ENCODE results near the gene LARP4B.

The LARP4B gene

GRCh38 chr10:878895-879294, 52.6 kb downstream of the LARP4B start:
- H3K9me3 ChIP-seq (ENCODE audit: insufficient read depth, low read depth, low read length), result no peaks in the 10 kb centered on the region
- H3K36me3 ChIP-seq (ENCODE audit: insufficient read depth, low read length), result peaks cover 86% of the 10 kb centered on the region
- no peaks in the 10 kb centered on the region for H3K27me3 ChIP-seq (ENCODE audit: insufficient read depth, low read length)
- H3K4me3 ChIP-seq (ENCODE audit: low read length), result no peak overlapping the region
- no peak overlapping the region for H3K27ac ChIP-seq (ENCODE audit: low read depth, low read length)
- no peak overlapping the region for H3K9ac ChIP-seq (ENCODE audit: low read depth, low read length)
- 99% methylated on average over 3 of the region's 3 CpGs for WGBS
- H3K4me1 ChIP-seq (ENCODE audit: insufficient read depth, low read length), result no peaks in the 10 kb centered on the region

DNA sequence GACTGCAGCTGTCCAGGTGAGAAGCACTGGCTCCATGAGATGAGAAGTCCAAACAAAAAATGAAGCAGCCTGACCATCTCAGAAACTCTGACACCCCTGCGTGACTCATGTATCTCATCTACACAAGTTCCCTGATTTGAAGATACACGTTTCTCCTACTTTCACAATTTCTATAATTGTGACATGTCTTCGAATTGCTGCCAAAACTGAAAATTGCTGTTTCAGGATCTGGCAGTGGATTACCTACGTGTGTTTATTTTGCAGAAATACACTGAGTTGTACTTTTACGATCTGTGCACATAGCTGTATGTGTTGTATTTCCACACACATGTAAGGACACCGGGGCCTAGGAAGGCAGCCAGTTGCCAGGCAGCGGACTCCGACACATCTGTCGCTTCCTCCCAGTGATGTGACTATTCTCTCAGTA, 53.2 kb downstream of the LARP4B start:
- WGBS, result 97% methylated on average over 9 of the region's 9 CpGs
- Histone ChIP-seq H3K27me3 (ENCODE audit: insufficient read depth, low read length) (no peaks in the 10 kb centered on the region), H3K27ac (ENCODE audit: low read depth, low read length) (no peak overlapping the region), H3K9ac (ENCODE audit: low read depth, low read length) (no peak overlapping the region), H3K4me3 (ENCODE audit: low read length) (no peak overlapping the region), H3K9me3 (ENCODE audit: insufficient read depth, low read depth, low read length) (no peaks in the 10 kb centered on the region), H3K4me1 (ENCODE audit: insufficient read depth, low read length) (no peaks in the 10 kb centered on the region), H3K36me3 (ENCODE audit: insufficient read depth, low read length) (peaks cover 85% of the 10 kb centered on the region)

DNA sequence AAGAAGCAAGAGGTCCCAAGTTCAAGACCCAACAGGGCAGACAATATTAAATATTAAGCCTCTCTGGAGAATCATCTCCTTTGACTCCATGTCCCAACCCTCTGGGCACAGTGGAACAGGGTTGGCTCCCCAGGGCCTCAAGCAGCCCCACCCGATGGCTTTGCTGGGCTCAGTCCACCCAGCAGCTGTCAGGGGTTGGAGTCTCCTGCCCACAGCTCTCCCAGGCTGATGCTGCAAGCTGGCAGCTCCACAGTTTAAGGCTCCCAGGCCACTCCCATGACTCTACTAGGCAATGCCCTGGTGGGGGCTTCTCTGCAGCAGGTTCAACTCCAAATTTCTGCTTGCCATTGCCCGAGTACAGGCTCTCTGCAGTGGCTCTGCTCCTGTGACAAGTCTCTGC, 55.1 kb downstream of the LARP4B start:
- no peaks in the 10 kb centered on the region for H3K27me3 ChIP-seq (ENCODE audit: insufficient read depth, low read length)
- H3K36me3 ChIP-seq (ENCODE audit: insufficient read depth, low read length), result peaks cover 86% of the 10 kb centered on the region
- no peak overlapping the region for H3K9ac ChIP-seq (ENCODE audit: low read depth, low read length)
- no peak overlapping the region for H3K4me3 ChIP-seq (ENCODE audit: low read length)
- no peak overlapping the region for H3K27ac ChIP-seq (ENCODE audit: low read depth, low read length)
- WGBS, result 86% methylated on average over 2 of the region's 2 CpGs
- H3K4me1 ChIP-seq (ENCODE audit: insufficient read depth, low read length), result no peaks in the 10 kb centered on the region
- no peaks in the 10 kb centered on the region for H3K9me3 ChIP-seq (ENCODE audit: insufficient read depth, low read depth, low read length)

DNA sequence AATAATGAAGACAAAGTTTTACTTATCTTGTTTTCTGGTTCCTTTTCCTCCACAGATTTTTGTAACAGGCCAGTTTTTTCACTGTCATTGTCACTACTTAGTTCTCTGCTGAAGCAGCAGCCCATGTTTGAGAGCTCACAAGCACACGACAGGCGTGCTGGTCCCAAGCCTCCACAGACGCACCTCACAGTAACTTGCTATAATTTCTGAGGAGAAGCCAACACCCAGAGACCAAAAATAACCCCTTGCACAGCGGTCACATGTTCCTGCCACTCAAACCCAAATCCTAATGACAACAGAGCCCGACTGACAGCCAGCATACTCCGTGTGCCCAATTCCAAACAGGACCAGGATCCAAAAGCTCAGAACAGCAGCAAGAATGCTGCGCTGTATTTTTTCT, 58.5 kb downstream of the LARP4B start:
- 96% methylated on average over 7 of the region's 7 CpGs for WGBS
- peaks cover 85% of the 10 kb centered on the region for H3K36me3 ChIP-seq (ENCODE audit: insufficient read depth, low read length)

DNA sequence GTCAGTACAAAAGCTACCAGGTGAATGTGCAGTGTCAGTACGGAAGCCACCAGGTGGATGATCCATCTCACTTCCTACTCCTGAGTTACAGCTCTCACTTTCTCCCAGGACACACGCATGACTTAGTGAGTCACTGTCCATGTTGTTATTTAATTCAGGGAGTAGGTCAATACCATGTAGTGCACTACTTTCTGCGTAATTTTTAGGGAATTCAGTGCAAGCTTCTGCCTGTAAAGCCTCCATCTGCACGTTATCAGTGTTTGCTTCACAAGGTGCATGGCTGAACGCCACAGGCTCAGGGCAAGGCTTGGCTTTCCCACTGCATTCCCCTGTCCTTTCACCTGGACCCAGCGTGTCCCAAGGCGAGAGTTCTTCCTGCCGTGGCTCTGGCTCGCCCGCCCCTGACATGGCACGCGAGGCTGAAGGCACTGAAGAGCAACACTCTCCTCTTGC, 59.5 kb downstream of the LARP4B start:
- no peak overlapping the region for H3K9ac ChIP-seq (ENCODE audit: low read depth, low read length)
- H3K9me3 ChIP-seq (ENCODE audit: insufficient read depth, low read depth, low read length), result no peaks in the 10 kb centered on the region
- H3K27me3 ChIP-seq (ENCODE audit: insufficient read depth, low read length), result no peaks in the 10 kb centered on the region
- H3K4me1 ChIP-seq (ENCODE audit: insufficient read depth, low read length), result no peaks in the 10 kb centered on the region
- WGBS, result 97% methylated on average over 12 of the region's 12 CpGs
- peaks cover 77% of the 10 kb centered on the region for H3K36me3 ChIP-seq (ENCODE audit: insufficient read depth, low read length)
- no peak overlapping the region for H3K27ac ChIP-seq (ENCODE audit: low read depth, low read length)
- H3K4me3 ChIP-seq (ENCODE audit: low read length), result no peak overlapping the region

More for the DNA sequence above, 58.5 kb downstream of the LARP4B start:
- Histone ChIP-seq H3K4me1 (ENCODE audit: insufficient read depth, low read length) (no peaks in the 10 kb centered on the region), H3K4me3 (ENCODE audit: low read length) (no peak overlapping the region), H3K27ac (ENCODE audit: low read depth, low read length) (no peak overlapping the region), H3K9me3 (ENCODE audit: insufficient read depth, low read depth, low read length) (no peaks in the 10 kb centered on the region), H3K27me3 (ENCODE audit: insufficient read depth, low read length) (no peaks in the 10 kb centered on the region), H3K9ac (ENCODE audit: low read depth, low read length) (no peak overlapping the region)

DNA sequence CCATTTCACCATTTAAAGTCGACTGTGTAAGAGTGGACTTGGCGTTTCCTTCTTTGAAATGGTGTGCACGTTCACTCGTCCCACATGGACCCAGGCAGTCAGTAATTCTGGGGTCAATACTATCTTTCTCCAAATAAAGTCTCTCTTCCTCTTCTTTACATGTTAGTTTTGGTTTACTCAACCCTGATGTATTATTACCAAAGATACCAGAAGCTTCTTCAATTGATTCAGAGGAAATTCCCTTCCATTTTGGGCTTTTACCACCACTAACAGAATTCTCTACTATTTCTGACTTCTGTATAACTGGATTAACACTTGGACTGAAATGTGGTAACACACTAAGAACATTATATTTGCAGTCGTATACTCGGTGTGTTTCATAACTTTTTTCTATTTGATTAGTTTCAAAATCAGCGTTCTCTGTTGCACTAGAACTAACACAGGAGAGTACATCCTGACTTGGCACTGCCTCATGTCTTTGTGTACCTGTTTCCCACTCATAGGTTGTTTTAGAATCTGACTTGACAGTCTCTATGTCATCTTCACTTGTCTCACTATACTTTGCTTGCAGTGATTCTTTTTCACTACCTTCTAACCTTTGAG, 60.8 kb downstream of the LARP4B start:
- H3K27me3 ChIP-seq (ENCODE audit: insufficient read depth, low read length), result no peaks in the 10 kb centered on the region
- 94% methylated on average over 7 of the region's 7 CpGs for WGBS
- no peak overlapping the region for H3K27ac ChIP-seq (ENCODE audit: low read depth, low read length)
- peaks cover 68% of the 10 kb centered on the region for H3K36me3 ChIP-seq (ENCODE audit: insufficient read depth, low read length)
- H3K4me1 ChIP-seq (ENCODE audit: insufficient read depth, low read length), result no peaks in the 10 kb centered on the region
- H3K9me3 ChIP-seq (ENCODE audit: insufficient read depth, low read depth, low read length), result no peaks in the 10 kb centered on the region
- no peak overlapping the region for H3K9ac ChIP-seq (ENCODE audit: low read depth, low read length)
- no peak overlapping the region for H3K4me3 ChIP-seq (ENCODE audit: low read length)

DNA sequence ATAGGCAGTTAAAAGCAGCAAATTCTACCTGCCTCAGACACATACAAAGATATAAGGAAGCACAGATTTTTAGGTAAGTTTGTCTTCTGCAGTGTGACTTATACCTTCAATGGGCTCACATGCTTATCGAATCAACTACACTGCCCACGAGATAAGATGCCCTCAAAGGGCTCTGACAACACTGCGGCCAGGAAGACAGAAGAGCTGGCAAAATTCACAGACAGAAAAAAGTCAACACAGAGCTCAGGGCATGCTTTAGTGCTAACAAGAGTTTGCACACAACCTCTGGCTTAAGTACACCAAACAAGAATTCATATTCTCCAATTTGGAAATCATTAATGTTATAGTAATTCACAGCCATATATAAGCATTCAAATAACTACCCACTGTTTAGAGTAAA, 62.3 kb downstream of the LARP4B start:
- Histone ChIP-seq H3K4me3 (ENCODE audit: low read length) (no peak overlapping the region), H3K9ac (ENCODE audit: low read depth, low read length) (no peak overlapping the region), H3K4me1 (ENCODE audit: insufficient read depth, low read length) (no peaks in the 10 kb centered on the region), H3K27me3 (ENCODE audit: insufficient read depth, low read length) (no peaks in the 10 kb centered on the region), H3K27ac (ENCODE audit: low read depth, low read length) (no peak overlapping the region), H3K36me3 (ENCODE audit: insufficient read depth, low read length) (peaks cover 58% of the 10 kb centered on the region), H3K9me3 (ENCODE audit: insufficient read depth, low read depth, low read length) (no peaks in the 10 kb centered on the region)
- WGBS, result 91% methylated on average over 3 of the region's 3 CpGs

GRCh38 chr10:867807-868206, 63.7 kb downstream of the LARP4B start:
- H3K9me3 ChIP-seq (ENCODE audit: insufficient read depth, low read depth, low read length), result no peaks in the 10 kb centered on the region
- no peaks in the 10 kb centered on the region for H3K27me3 ChIP-seq (ENCODE audit: insufficient read depth, low read length)
- H3K9ac ChIP-seq (ENCODE audit: low read depth, low read length), result no peak overlapping the region
- no peak overlapping the region for H3K4me3 ChIP-seq (ENCODE audit: low read length)
- H3K27ac ChIP-seq (ENCODE audit: low read depth, low read length), result no peak overlapping the region
- WGBS, result 95% methylated on average over 5 of the region's 6 CpGs
- no peaks in the 10 kb centered on the region for H3K4me1 ChIP-seq (ENCODE audit: insufficient read depth, low read length)
- H3K36me3 ChIP-seq (ENCODE audit: insufficient read depth, low read length), result peaks cover 59% of the 10 kb centered on the region

DNA sequence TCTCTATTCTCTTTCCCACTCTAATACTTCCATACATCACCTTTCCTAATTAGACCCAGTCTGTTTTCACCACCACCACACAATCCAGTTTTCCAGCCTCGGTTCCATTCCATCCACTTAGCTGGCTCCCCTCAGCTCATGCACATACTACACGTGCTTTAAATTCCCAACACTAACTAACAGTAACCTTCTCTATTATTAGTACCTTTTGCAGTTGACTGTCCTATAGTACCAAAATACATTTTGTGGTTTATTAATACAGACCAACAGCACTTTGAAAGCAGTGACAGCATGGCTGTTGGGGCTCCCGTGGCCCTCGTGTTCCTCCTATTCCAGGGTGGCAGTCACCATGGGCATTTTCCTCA, 64.9 kb downstream of the LARP4B start:
- no peaks in the 10 kb centered on the region for H3K9me3 ChIP-seq (ENCODE audit: insufficient read depth, low read depth, low read length)
- H3K4me1 ChIP-seq (ENCODE audit: insufficient read depth, low read length), result peaks cover 5% of the 10 kb centered on the region; the same call in 1 of the 2 replicates
- no peak overlapping the region for H3K9ac ChIP-seq (ENCODE audit: low read depth, low read length)
- no peaks in the 10 kb centered on the region for H3K27me3 ChIP-seq (ENCODE audit: insufficient read depth, low read length)
- H3K4me3 ChIP-seq (ENCODE audit: low read length), result no peak overlapping the region
- H3K36me3 ChIP-seq (ENCODE audit: insufficient read depth, low read length), result peaks cover 57% of the 10 kb centered on the region
- WGBS, result 82% methylated on average over 4 of the region's 4 CpGs
- no peak overlapping the region for H3K27ac ChIP-seq (ENCODE audit: low read depth, low read length)

DNA sequence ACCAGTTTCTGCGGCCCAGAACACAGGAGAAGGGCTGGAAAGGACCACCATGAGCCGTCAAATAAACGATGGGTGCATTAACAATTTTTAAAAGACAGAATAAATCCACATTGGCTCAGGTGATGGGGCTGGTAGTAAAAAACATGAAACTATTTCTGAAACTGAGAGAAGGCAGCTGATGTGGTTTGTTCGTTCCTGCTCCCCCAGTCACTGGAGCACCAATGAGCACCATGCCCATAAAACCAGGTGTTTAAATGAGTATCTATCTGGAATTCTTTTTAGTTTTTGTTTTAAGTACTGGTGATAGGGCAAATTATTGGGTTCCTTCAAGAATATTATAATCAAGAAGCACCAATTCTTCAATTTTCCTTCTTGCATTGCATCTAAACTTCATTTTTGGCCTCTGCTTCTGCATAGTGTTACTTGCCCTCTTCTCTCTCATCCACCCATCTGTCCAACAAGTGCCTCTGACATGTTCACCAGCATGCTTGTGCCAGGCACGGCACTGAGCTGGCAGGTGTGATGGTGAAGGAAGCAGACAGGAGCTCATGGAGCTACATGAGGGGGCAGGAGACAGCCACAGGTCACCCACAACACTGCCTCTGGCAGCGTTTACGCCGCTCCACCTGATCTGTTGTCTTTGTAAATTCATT, 65.5 kb downstream of the LARP4B start:
- Histone ChIP-seq H3K4me3 (ENCODE audit: low read length) (no peak overlapping the region), H3K9me3 (ENCODE audit: insufficient read depth, low read depth, low read length) (no peaks in the 10 kb centered on the region), H3K4me1 (ENCODE audit: insufficient read depth, low read length) (peaks cover 5% of the 10 kb centered on the region; the same call in 1 of the 2 replicates), H3K27ac (ENCODE audit: low read depth, low read length) (no peak overlapping the region), H3K9ac (ENCODE audit: low read depth, low read length) (no peak overlapping the region), H3K27me3 (ENCODE audit: insufficient read depth, low read length) (no peaks in the 10 kb centered on the region), H3K36me3 (ENCODE audit: insufficient read depth, low read length) (peaks cover 59% of the 10 kb centered on the region)
- 98% methylated on average over 8 of the region's 8 CpGs for WGBS

DNA sequence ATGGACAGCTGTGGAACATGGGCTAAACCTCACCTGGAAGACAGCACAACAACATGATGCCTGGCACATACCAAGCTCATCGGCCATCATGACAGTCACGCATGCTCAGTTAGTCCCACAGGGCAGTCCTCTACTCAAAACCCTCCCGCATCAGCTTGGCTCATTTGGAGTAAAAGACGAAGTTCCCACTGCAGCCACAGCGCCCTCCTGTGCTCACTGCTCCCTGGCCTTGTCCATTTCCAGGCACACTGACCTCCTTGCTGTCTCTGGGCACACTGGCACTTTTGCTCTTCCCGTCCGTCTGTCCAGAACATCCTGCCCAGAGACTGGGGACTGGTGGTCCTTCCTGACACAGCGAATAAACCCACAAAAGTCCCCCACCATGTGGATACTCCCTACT, 66.2 kb downstream of the LARP4B start:
- H3K4me3 ChIP-seq (ENCODE audit: low read length), result no peak overlapping the region
- peaks cover 5% of the 10 kb centered on the region; the same call in 1 of the 2 replicates for H3K4me1 ChIP-seq (ENCODE audit: insufficient read depth, low read length)
- WGBS, result 92% methylated on average over 8 of the region's 8 CpGs
- no peak overlapping the region for H3K27ac ChIP-seq (ENCODE audit: low read depth, low read length)
- H3K27me3 ChIP-seq (ENCODE audit: insufficient read depth, low read length), result no peaks in the 10 kb centered on the region
- no peaks in the 10 kb centered on the region for H3K9me3 ChIP-seq (ENCODE audit: insufficient read depth, low read depth, low read length)
- no peak overlapping the region for H3K9ac ChIP-seq (ENCODE audit: low read depth, low read length)
- peaks cover 59% of the 10 kb centered on the region for H3K36me3 ChIP-seq (ENCODE audit: insufficient read depth, low read length)
